Thoracic aorta (tissue), 2 donors: ENCODE measurements around the gene ANAPC7. TPM values are rescaled to one million over a fixed set of nuclear protein-coding genes. Genes with fewer than 3 reads are reported as not detected.

Source experiments
- ATAC-seq: fragments of 150-250 bp; one replicate; pipeline ENCODE4 v1.8.0; 2017; ENCODE audit warnings: low read depth; ENCODE audit not compliant: insufficient number of reproducible peaks, low FRiP score
- DNase-seq: peaks from one replicate; pipeline ENCODE4 v3.0.0-alpha.2; 2020; ENCODE audit warnings: low spot score
- H3K27ac ChIP-seq, 2 donors: fragments of 200-600 bp; sonication (generic); 1 replicate in 1 of 2; 2 replicates in 1 of 2; pipeline ENCODE4 v1.5.1; 2016; ENCODE audit warnings: mild to moderate bottlenecking in 2 of 2, moderate library complexity in 2 of 2
- H3K27me3 ChIP-seq: fragments of 200-600 bp; sonication (generic); replicated peaks from 2 replicates; pipeline ENCODE4 v1.6.0; 2016; ENCODE audit warnings: mild to moderate bottlenecking; ENCODE audit not compliant: insufficient read depth
- H3K36me3 ChIP-seq: fragments of 200-600 bp; sonication (generic); one replicate; pipeline ENCODE4 v1.5.1; 2016
- H3K4me1 ChIP-seq, 2 donors: fragments of 200-600 bp; sonication (generic); 1 replicate in 1 of 2; 2 replicates in 1 of 2; pipeline versions ENCODE4 v1.5.1 to v1.6.0; 2016; ENCODE audit warnings: low read depth in 2 of 2, mild to moderate bottlenecking in 1 of 2; ENCODE audit not compliant: control insufficient read depth in 1 of 2
- H3K4me3 ChIP-seq: fragments of 200-600 bp; sonication (generic); 2 replicates; pipeline ENCODE4 v1.5.1; 2016; ENCODE audit warnings: mild to moderate bottlenecking
- H3K9me3 ChIP-seq: fragments of 200-600 bp; sonication (generic); 2 replicates; pipeline ENCODE4 v1.5.1; 2016
- total RNA-seq, 2 donors: library from RNA; depleted of rRNA; stranded (reverse); fragments of >200 nt; gene quantifications; one replicate each; pipeline versions ENCODE4 v1.1.0 to v1.2.3, GENCODE V29; 2016
- TF ChIP-seq, protein P1 (sequence below): fragments of 200-600 bp; sonication (generic); IDR thresholded peaks from one replicate; pipeline ENCODE4 v1.5.1; 2019; ENCODE audit warnings: antibody characterized with exemption

The ANAPC7 gene
- total RNA-seq, 2 donors from 2014 or later, result 41.0 to 66.9 TPM

GRCh38 chr12:110351119-110351518 is 52.4 kb downstream of the ANAPC7 start:
- TF ChIP-seq, protein P1, sequence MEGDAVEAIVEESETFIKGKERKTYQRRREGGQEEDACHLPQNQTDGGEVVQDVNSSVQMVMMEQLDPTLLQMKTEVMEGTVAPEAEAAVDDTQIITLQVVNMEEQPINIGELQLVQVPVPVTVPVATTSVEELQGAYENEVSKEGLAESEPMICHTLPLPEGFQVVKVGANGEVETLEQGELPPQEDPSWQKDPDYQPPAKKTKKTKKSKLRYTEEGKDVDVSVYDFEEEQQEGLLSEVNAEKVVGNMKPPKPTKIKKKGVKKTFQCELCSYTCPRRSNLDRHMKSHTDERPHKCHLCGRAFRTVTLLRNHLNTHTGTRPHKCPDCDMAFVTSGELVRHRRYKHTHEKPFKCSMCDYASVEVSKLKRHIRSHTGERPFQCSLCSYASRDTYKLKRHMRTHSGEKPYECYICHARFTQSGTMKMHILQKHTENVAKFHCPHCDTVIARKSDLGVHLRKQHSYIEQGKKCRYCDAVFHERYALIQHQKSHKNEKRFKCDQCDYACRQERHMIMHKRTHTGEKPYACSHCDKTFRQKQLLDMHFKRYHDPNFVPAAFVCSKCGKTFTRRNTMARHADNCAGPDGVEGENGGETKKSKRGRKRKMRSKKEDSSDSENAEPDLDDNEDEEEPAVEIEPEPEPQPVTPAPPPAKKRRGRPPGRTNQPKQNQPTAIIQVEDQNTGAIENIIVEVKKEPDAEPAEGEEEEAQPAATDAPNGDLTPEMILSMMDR, result no peak
- DNase-seq (no peak), ATAC-seq (no peak)
- Histone ChIP-seq H3K27me3 (no peaks in the 10 kb centered on the region), H3K4me3 (no peak overlapping the region), H3K9me3 (no peaks in the 10 kb centered on the region), H3K27ac (no peak overlapping the region), H3K36me3 (peaks cover 36% of the 10 kb centered on the region), H3K4me1 (peaks cover 0 to 15% of the 10 kb centered on the region in 2 donors)

DNA sequence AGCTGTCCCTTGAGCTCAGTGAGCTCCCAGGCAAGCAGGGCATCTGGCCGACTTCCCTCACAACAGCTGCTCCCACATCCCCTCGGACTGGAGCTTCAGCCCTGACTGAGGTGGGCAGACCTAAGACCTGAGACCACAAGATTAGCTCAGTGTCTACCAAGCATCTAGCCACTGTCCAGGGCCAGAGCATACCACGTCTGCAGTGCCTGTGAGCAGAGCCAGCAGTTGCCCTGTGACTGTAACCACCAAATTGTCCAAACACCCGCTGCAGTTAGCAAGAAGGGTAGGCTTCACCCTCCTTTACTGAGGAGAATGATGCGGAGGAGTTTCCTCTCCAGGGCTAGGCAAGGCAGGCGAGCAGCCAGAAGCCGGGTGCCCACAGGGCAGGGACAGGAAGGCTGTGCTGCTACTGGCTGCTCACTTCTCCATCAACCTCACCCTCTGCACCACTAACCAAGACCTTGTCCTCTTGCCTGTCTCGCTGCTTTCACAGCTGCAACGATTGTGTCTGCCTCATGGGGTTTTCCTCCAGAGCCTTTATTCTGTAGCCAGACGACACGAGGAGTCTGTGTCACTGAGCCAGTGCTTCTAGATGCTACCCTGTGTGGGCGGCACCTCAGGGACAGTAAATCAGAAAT is 53.9 kb downstream of the ANAPC7 start:
- no peaks in the 10 kb centered on the region for H3K9me3 ChIP-seq
- no peak overlapping the region for H3K27ac ChIP-seq
- H3K27me3 ChIP-seq, result no peaks in the 10 kb centered on the region
- H3K4me3 ChIP-seq, result no peak overlapping the region
- H3K4me1 ChIP-seq, result peaks cover 0 to 10% of the 10 kb centered on the region in 2 donors
- ATAC-seq (no peak), DNase-seq (no peak)
- TF ChIP-seq, protein P1, result no peak
- peaks cover 51% of the 10 kb centered on the region for H3K36me3 ChIP-seq

DNA sequence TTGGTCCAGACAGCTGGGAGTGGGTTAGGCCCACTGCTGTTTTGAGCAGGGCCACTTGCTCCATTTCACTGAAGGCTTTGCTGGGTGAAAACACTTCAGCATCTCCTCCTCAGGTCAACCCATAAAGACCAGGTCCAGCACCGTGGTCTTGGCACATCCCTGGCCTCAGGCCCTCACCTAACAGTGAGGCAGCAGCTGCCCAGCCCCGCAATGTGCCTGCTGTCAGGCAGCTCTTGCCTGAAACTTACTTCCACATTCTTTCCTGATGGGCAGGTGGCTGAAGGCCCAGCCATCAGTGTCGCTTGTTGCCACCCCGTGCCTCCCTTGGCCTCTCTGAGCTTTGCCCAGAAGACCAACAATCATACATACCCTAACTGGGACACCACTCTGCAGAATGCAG is 54.4 kb downstream of the ANAPC7 start:
- TF ChIP-seq, protein P1, result no peak
- Histone ChIP-seq H3K9me3 (no peaks in the 10 kb centered on the region), H3K4me3 (no peak overlapping the region), H3K27me3 (no peaks in the 10 kb centered on the region), H3K4me1 (peaks cover 0 to 6% of the 10 kb centered on the region in 2 donors), H3K36me3 (peaks cover 56% of the 10 kb centered on the region), H3K27ac (no peak overlapping the region)
- ATAC-seq (no peak), DNase-seq (no peak)

- peaks cover 0 to 6% of the 10 kb centered on the region in 2 donors for H3K4me1 ChIP-seq
- TF ChIP-seq, protein P1, result no peak
- no peak overlapping the region for H3K4me3 ChIP-seq
- DNase-seq, result no peak
- H3K36me3 ChIP-seq, result peaks cover 62% of the 10 kb centered on the region
- H3K27ac ChIP-seq, result no peak overlapping the region
- H3K9me3 ChIP-seq, result no peaks in the 10 kb centered on the region
- no peaks in the 10 kb centered on the region for H3K27me3 ChIP-seq
- no peak for ATAC-seq
Observed at GRCh38 chr12:110348431-110349059, 55.0 kb downstream of the ANAPC7 start.

GRCh38 chr12:110347767-110348166 is 55.7 kb downstream of the ANAPC7 start:
- peaks cover 70% of the 10 kb centered on the region for H3K36me3 ChIP-seq
- no peak for ATAC-seq
- H3K27me3 ChIP-seq, result no peaks in the 10 kb centered on the region

More at GRCh38 chr12:110347767-110348166, 55.7 kb downstream of the ANAPC7 start:
- Histone ChIP-seq H3K4me1 (peaks cover 0 to 6% of the 10 kb centered on the region in 2 donors), H3K9me3 (no peaks in the 10 kb centered on the region), H3K4me3 (no peak overlapping the region), H3K27ac (no peak overlapping the region)
- TF ChIP-seq, protein P1, result no peak
- no peak for DNase-seq
